ENCODE results near the gene XPR1.
"Not testable (repeated sequence)": the region's sequence is repeated elsewhere in the genome, so short reads cannot be mapped to it uniquely, and the experiment has no call there.

The XPR1 gene

GRCh38 chr1:180785291-180785690 lies 153.5 kb downstream of the XPR1 start:
- DNase-seq (ENCODE audit: low spot score), result no peak

- DNase-seq (ENCODE audit: low spot score), result no peak
These were observed 154.1 kb downstream of the XPR1 start for GRCh38 chr1:180785887-180786286.

GRCh38 chr1:180786624-180787023 lies 154.8 kb downstream of the XPR1 start:
- no peak for DNase-seq (ENCODE audit: low spot score)

GRCh38 chr1:180787628-180788307 lies 155.9 kb downstream of the XPR1 start:
- no peak for DNase-seq (ENCODE audit: low spot score)

GRCh38 chr1:180789460-180789859 lies 157.6 kb downstream of the XPR1 start:
- no peak for DNase-seq (ENCODE audit: low spot score)

- not testable (repeated sequence) for DNase-seq (ENCODE audit: low spot score)
These were observed 159.3 kb downstream of the XPR1 start for GRCh38 chr1:180791152-180791551.

- no peak for DNase-seq (ENCODE audit: low spot score)
These were observed 160.0 kb downstream of the XPR1 start for GRCh38 chr1:180791806-180792205.

GRCh38 chr1:180793451-180793850 lies 161.6 kb downstream of the XPR1 start:
- DNase-seq (ENCODE audit: low spot score), result no peak

- no peak for DNase-seq (ENCODE audit: low spot score)
These were observed 165.2 kb downstream of the XPR1 start for GRCh38 chr1:180796897-180797640.

GRCh38 chr1:180800945-180801344 lies 169.1 kb downstream of the XPR1 start:
- no peak for DNase-seq (ENCODE audit: low spot score)

- no peak for DNase-seq (ENCODE audit: low spot score)
These were observed 171.0 kb downstream of the XPR1 start for GRCh38 chr1:180802813-180803212.

GRCh38 chr1:180805316-180805715 lies 173.5 kb downstream of the XPR1 start:
- DNase-seq (ENCODE audit: low spot score), result no peak

- DNase-seq (ENCODE audit: low spot score), result no peak
These were observed 179.5 kb downstream of the XPR1 start for GRCh38 chr1:180811298-180811697.

GRCh38 chr1:180811886-180812285 lies 180.1 kb downstream of the XPR1 start:
- DNase-seq (ENCODE audit: low spot score), result no peak

GRCh38 chr1:180814258-180814657 lies 182.4 kb downstream of the XPR1 start:
- DNase-seq (ENCODE audit: low spot score), result no peak

GRCh38 chr1:180815188-180815587 lies 183.4 kb downstream of the XPR1 start:
- DNase-seq (ENCODE audit: low spot score), result no peak

- DNase-seq (ENCODE audit: low spot score), result no peak
These were observed 184.3 kb downstream of the XPR1 start for GRCh38 chr1:180816132-180816531.

GRCh38 chr1:180821970-180822369 lies 190.1 kb downstream of the XPR1 start:
- no peak for DNase-seq (ENCODE audit: low spot score)

GRCh38 chr1:180831507-180831906 lies 199.7 kb downstream of the XPR1 start:
- DNase-seq (ENCODE audit: low spot score), result not testable (repeated sequence)

- not testable (repeated sequence) for DNase-seq (ENCODE audit: low spot score)
These were observed 201.4 kb downstream of the XPR1 start for GRCh38 chr1:180833180-180833579.

GRCh38 chr1:180836449-180836848 lies 204.6 kb downstream of the XPR1 start:
- DNase-seq (ENCODE audit: low spot score), result no peak

GRCh38 chr1:180837020-180837419 lies 205.2 kb downstream of the XPR1 start:
- peak; percentile 11 for DNase-seq (ENCODE audit: low spot score)

GRCh38 chr1:180838535-180838934 lies 206.7 kb downstream of the XPR1 start:
- DNase-seq (ENCODE audit: low spot score), result no peak

GRCh38 chr1:180839547-180839946 lies 207.7 kb downstream of the XPR1 start:
- no peak for DNase-seq (ENCODE audit: low spot score)

Measured in pons (tissue), 1 donor.